Activated CD4-positive, alpha-beta T cell treated with anti-CD3 and anti-CD28 coated beads, Interleukin-2, amount 50 U/mL, for 24 hours (primary cell): ENCODE data around the gene FCAMR.

ENCODE experiments used
- DNase-seq, 2 donors: peaks; one replicate each; pipeline ENCODE4 v3.0.0-alpha.2; 2020; ENCODE audit warnings: low read depth in 1 of 2, low spot score in 1 of 2

The FCAMR gene

GRCh38 chr1:206960676-206961386, 9.4 kb downstream of the FCAMR start:
- no peak for DNase-seq

- DNase-seq, result no peak
Observed at GRCh38 chr1:206958144-206958543, 12.1 kb downstream of the FCAMR start.

DNA sequence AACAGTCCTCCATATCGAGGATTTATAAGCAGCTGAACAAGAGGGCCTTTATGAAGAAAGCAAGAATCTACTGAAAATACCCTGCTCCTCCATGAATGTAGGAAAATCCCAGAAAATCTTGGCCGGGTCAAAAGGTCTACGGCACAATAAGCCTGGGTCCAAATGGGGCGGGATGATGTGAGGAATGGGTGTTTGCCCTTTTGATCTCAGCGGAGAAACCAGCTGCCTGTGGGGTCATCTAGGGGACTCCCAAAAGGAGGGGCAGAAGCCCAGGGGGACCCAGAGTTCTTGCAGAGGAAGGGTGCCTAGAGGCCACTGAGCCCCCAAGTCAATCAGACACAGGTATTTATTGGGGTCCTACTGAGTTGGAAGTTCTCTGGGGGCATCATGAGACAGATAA, 12.6 kb downstream of the FCAMR start:
- DNase-seq, result no peak

DNA sequence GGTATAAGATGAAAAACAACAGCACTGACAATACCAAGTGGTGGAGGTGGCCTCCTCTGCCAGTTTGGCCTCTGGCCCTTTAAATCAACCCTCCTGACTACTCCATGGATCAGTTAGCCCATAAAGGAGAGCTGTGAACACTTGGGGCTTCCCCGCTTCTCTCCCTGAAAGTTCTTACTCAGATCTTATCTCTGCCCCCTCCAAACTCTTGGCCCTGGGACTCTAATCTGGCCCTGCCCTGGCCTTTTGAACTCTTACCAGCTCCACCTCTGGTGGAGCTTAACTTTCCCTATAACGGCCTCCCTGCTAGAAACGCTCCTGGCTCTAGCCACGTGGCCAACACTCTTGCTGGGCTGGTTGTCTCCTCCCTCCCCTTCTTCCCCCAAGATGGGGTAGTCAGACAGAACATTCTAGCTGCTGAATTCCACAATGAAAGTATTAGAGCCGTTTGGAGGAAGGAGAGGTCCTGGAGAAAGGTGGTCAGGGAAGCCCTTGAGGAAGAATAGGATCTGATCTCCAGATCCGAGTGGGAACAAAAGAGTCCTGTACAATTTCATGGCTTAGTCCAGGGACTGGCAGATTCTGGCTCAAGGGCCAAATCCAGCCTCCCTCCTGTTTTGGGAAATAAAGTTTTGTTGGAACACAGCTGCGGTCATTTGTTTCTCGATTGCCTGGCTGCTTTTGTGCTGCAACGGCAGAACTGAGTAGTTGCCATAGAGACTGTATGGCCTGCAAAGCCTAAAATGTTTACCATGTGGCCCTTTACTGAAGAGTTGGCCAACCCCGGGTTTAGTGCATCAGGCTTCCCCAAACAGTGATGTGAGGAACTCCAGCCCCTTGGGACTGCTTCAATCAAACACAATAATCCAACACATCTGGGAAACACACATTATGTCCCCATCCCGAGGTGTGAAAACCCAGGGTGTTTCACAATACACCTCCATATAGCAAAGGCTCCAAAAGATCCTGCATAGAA, 14.5 kb downstream of the FCAMR start:
- DNase-seq, result no peak

DNA sequence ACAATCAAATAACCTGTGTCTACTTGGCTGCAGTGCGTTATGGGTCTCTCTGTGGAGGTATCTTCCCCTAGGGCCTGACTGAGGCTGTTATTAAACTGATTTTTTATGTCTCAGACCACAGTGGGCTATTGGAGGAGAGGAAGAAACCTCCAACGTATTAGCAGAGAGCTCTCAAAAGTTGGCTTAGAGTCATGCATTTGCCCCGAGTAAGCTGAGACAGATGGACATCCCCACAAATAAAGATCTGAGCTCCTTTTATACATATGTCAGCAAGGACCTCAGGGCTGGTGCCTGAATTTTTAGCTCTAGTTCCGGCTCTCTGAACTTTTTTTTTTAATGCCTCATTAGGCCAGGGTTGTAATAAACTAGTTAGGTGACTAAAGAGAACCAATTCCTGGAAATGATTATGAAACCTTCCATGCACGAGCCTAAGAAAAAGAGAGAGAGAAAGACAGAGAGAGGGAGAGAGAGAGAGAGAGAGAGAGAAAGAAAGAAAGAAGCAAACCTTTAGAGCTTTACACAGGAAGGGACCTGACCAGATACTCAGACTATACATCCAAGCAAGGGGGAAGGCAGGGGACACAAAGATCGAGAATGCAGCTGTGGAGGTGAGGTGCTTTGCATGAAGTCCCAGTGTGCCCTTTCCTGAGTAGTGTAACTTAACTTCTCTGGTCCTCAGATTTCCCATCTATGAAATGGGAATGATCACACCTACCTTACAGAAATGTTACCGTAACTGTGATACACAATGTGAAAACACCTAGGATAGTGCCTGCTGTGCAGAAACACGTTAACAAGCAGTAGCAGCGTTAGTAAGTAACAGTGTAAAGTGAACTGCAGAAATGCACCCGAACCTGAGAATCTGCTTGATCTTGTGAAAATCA, 15.6 kb downstream of the FCAMR start:
- no peak for DNase-seq

- no peak for DNase-seq
Observed at GRCh38 chr1:206953626-206954025, 16.6 kb downstream of the FCAMR start.

DNA sequence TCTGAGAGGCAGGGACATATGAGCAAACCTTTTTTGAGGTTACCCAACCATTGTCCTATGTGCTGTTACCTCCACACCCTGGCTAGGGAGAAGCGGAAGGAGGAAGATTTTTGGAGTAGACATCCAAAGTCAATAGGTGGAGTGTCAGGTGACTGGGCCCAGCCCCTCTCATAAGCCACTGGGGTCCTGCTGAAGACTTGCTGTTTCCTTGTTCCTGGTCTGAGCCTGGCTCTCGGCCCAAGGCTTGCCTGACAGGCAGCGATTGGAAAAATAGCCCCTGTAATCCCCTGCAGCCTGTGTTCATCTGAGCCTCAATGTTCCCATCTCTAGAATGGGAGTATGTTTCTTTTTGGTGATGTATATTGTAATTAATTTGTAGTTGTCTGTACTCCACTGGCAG, 17.1 kb downstream of the FCAMR start:
- DNase-seq, result no peak

DNA sequence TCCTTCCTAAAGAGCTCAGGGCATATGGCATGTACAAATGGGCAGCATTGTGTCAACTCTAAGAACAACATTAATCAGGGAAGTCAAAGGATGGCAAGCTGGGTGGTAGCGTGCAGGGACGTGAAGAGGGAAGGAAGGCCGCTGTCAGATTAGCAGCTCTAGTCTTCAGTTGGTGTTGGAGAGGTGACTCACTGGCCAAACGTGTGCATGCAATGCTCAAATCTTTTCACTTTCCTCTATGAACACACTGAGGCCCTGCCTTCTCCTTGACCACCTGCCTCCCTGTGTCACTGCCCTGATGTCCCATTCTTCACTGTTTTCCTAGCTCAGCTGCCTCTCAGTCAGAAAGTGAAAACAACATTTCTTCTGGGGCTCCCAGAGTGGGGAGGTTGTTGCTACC, 18.1 kb downstream of the FCAMR start:
- DNase-seq, result no peak

DNA sequence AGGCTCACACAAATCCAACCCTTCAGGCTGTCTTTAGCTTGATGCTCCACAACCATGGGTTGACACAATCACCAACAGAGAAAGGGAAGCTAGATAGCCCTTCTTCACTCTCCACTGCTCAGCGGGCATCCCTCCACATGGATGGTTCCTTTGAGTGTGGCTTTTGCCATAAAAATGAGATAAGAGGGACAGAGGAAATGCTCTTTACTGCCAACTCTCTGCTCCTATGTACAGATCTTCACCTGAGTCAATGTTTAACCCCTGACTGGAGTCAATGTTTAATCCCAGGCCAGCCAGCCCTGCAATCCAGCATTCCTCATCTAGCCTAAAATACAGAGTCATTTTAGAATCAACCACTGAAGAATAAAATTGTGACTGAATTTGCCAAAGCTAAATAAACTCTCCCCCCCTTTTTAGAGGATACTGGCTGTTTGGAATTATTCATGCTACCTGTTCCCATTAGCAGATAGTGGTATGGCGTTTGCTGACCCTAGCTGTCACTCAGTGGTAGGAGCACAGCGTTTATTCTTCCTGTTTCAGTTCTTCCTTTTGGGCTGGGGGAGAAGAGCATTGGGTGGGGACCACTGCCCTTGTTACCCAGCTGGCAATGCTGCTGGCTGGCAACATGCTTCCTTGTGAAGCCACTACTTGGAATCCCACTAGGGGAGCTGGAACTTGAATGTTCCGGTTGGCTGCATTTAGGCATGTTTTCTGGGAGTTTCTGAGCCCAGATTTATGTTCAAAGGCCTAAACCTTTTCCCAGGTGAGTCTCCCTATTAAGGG, 18.8 kb downstream of the FCAMR start:
- DNase-seq, result no peak

GRCh38 chr1:206949641-206950040, 20.6 kb downstream of the FCAMR start:
- DNase-seq, result no peak

DNA sequence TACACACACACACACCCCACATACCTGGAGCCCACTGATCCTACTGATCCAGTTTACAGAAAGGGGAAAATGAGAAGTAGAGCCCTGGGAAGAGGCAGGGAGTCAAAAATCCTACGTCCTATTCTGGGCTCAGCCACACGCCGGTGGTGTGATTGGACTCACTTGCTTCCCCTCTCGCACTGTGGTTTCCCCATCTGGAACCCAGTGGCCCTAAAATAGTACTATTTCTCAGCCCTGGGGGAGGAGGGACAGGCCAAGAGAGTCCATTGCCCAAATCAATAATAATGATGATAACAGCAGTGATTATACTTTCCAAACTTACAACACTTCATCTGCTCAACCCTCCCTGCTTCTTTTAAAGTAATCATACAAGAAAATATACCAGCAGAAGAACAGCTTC, 21.1 kb downstream of the FCAMR start:
- no peak for DNase-seq

DNA sequence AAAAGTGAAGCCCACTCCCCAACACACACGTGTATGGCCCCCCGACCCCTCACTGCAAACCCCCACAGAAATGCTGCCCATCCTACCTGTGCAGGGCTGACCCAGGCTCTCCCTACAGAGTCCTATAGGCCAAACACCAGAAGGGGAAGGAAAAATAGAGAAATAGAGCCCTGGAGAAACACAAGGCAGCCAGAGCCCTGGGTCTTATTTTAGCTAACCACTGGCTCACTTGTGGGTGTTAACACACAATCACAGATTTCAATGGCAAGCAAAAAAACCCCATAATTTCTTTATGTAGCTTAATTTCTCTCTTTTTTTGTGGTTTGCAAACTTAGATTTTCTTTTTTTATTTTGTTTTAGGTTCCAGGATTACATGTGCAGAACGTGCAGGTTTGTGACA, 23.0 kb downstream of the FCAMR start:
- no peak for DNase-seq

DNA sequence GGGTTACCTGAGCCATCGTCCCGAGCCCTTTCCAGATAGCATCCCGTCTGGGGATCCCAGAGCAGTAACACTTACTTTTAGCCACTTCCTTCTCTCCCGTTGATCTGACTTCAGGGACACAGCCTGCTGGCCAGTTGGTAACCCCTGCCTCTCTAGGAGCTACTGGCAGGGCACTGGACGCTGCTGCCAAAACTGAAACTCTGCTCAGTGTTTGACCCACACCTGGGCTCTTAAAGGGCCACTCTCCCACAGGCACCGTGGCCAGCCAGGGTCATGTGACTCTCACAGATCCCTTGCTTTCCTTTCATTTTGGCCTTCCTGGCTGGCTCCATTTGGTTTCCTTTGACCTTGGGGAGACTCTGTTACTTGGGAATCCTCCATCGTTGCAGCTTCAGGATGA, 24.0 kb downstream of the FCAMR start, which contains the start of gene PIGR:
TSS of gene PIGR (minus strand) at position 206 of the 400 bp plus-strand sequence. CDS start 5,935 bp downstream, outside the sequence.
- DNase-seq, result no peak

DNA sequence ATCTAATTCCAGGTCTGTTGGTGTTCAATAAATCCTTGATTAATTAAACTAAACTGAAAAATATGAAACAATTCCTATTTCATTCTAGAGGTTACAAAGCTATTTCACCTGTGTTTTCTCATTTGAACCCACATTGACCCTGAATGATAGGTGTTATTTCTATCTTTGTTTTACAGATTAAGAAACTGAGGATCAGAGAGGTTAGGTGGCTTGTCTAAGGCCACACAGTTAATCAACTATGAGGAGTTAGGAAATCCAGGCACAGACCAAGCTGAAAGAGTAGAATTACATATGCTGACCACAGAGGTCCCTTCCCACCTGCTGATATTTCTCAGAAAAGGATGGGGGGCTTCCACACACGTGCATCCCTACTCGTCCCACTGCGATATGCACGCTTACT, 24.5 kb downstream of the FCAMR start:
- no peak for DNase-seq

DNA sequence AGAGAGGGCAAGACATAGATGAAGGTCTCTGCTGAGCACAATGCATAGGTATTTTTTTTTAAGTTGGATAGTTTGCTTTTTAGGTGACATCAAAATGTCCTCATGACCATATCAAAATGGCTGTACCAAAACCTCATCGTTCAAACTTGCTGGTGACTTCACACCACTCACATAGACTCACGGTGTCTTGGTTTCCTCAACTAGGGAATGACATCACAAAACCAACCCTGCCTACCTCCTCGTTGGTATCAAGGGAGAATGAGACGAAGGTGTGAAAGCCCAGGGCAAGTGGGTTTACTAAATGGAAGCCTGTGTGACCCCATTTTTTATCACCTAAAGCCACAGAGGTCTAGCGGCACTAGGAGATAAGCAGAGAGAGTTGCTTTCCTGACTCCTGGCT, 25.6 kb downstream of the FCAMR start:
- DNase-seq, result no peak

- DNase-seq, result no peak
Observed at GRCh38 chr1:206941766-206942418, 28.4 kb downstream of the FCAMR start.

GRCh38 chr1:206940588-206940936, 29.7 kb downstream of the FCAMR start:
- no peak for DNase-seq

GRCh38 chr1:206939841-206940587, 30.2 kb downstream of the FCAMR start:
- no peak for DNase-seq

DNA sequence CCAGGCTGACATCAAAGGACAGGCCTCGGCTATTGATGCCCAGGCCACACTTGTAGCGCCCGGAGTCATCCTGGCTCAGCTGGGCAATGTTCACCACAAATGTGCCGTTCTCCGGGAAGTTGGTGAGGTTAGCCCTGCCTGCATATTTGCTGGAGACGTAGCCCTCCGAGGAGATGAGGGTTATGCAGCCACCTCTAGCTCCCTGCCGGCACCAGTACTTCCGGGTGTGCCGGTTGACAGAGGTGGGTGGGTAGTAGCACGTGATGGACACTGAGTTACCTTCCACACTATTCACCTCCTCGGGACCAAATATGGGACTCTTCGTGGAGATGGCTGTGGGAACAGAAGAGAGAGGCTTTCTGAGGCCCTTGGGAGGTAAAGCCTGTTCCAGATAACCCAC, 31.1 kb downstream of the FCAMR start:
- DNase-seq, result no peak
